CD14-positive monocyte (primary cell): ENCODE results near the gene MAB21L4. TPM values are rescaled to one million over a fixed set of nuclear protein-coding genes. Genes with fewer than 3 reads are reported as not detected.

Experiments used
- DNase-seq, 3 donors: peaks; one replicate each; pipeline ENCODE4 v3.0.0-alpha.2; 2011 to 2022
- H2AFZ ChIP-seq: 2 replicates; pipeline ENCODE4 v1.6.0; 2012; ENCODE audit warnings: mild to moderate bottlenecking, low read depth, low read length, inconsistent platforms; ENCODE audit not compliant: insufficient read depth, poor library complexity, severe bottlenecking
- H3K27ac ChIP-seq, 2 donors: 1 replicate in 1 of 2; 2 replicates in 1 of 2; pipeline ENCODE4 v1.5.1; 2012 to 2013; ENCODE audit warnings: low read length in 2 of 2, control low read depth in 1 of 2, inconsistent platforms in 1 of 2, low read depth in 1 of 2, mild to moderate bottlenecking in 1 of 2
- H3K27me3 ChIP-seq, 2 donors: one replicate each; pipeline versions ENCODE4 v1.6.0 to v1.6.1; 2011 to 2013; ENCODE audit warnings: low read length in 2 of 2; ENCODE audit not compliant: control insufficient read depth in 2 of 2, insufficient read depth in 2 of 2
- H3K36me3 ChIP-seq, 2 donors: replicated peaks in 1 of 2; 1 replicate in 1 of 2; 2 replicates in 1 of 2; pipeline versions ENCODE4 v1.5.1 to v1.6.1; 2012 to 2013; ENCODE audit warnings: low read length in 2 of 2, control low read depth in 1 of 2, inconsistent platforms in 1 of 2, mild to moderate bottlenecking in 1 of 2; ENCODE audit not compliant: insufficient read depth in 2 of 2, control insufficient read depth in 1 of 2
- H3K4me1 ChIP-seq, 2 donors: 1 replicate in 1 of 2; 2 replicates in 1 of 2; pipeline versions ENCODE4 v1.5.1 to v1.6.1; 2012 to 2013; ENCODE audit warnings: low read length in 2 of 2, control low read depth in 1 of 2, inconsistent platforms in 1 of 2, mild to moderate bottlenecking in 1 of 2, moderate library complexity in 1 of 2; ENCODE audit not compliant: insufficient read depth in 2 of 2, control insufficient read depth in 1 of 2
- H3K4me2 ChIP-seq: replicated peaks from 2 replicates; pipeline ENCODE3; 2012; ENCODE audit warnings: low read length, moderate library complexity, mild to moderate bottlenecking; ENCODE audit not compliant: poor library complexity, severe bottlenecking; ENCODE audit errors: extremely low read depth
- H3K4me3 ChIP-seq, 3 experiments: fragments of 200-600 bp in 1 of 3; sonication (generic) in 1 of 3; replicated peaks in 1 of 3; 1 replicate in 2 of 3; 2 replicates in 1 of 3; pipeline ENCODE4 v1.5.1; 2011 to 2013; ENCODE audit warnings: low read length in 3 of 3, mild to moderate bottlenecking in 3 of 3, control low read depth in 2 of 3, low read depth in 2 of 3, inconsistent platforms in 1 of 3, moderate library complexity in 1 of 3
- H3K79me2 ChIP-seq: 2 replicates; pipeline ENCODE4 v1.6.0; 2012; ENCODE audit warnings: mild to moderate bottlenecking, control low read depth, inconsistent platforms, low read length, moderate library complexity; ENCODE audit not compliant: insufficient read depth
- H3K9ac ChIP-seq: 2 replicates; pipeline ENCODE4 v1.6.0; 2017; ENCODE audit warnings: low read length, mild to moderate bottlenecking; ENCODE audit not compliant: insufficient read depth, poor library complexity, severe bottlenecking
- H3K9me3 ChIP-seq, 2 donors: replicated peaks in 1 of 2; 1 replicate in 1 of 2; 2 replicates in 1 of 2; pipeline versions ENCODE4 v1.5.1 to v1.6.1; 2012 to 2013; ENCODE audit warnings: low read length in 2 of 2, control low read depth in 1 of 2; ENCODE audit not compliant: control insufficient read depth in 1 of 2, insufficient read depth in 1 of 2
- H4K20me1 ChIP-seq: 2 replicates; pipeline ENCODE4 v1.6.0; 2012; ENCODE audit warnings: mild to moderate bottlenecking, low read length, control low read depth, moderate library complexity; ENCODE audit not compliant: insufficient read depth
- H3K27ac Mint-ChIP-seq, 7 donors: one replicate each; pipeline ENCODE4 v1.8.0; 2020; ENCODE audit warnings: mild to moderate bottlenecking in 7 of 7, mixed read lengths in 7 of 7, moderate library complexity in 6 of 7, inconsistent platforms in 2 of 7
- H3K27me3 Mint-ChIP-seq, 3 donors: one replicate each; pipeline ENCODE4 v1.8.0; 2021 to 2022; ENCODE audit warnings: low read depth in 3 of 3, mild to moderate bottlenecking in 3 of 3, mixed read lengths in 3 of 3, moderate library complexity in 3 of 3, inconsistent platforms in 1 of 3
- H3K36me3 Mint-ChIP-seq, 2 donors: one replicate each; pipeline ENCODE4 v1.8.0; 2020; ENCODE audit warnings: mixed read lengths in 2 of 2, inconsistent platforms in 1 of 2, mild to moderate bottlenecking in 1 of 2
- H3K4me1 Mint-ChIP-seq: one replicate; pipeline ENCODE4 v1.8.0; 2020; ENCODE audit warnings: mild to moderate bottlenecking, mixed read lengths
- H3K4me3 Mint-ChIP-seq, 2 donors: one replicate each; pipeline ENCODE4 v1.8.0; 2020; ENCODE audit warnings: mild to moderate bottlenecking in 2 of 2, mixed read lengths in 2 of 2, moderate library complexity in 1 of 2
- H3K9me3 Mint-ChIP-seq, 7 donors: one replicate each; pipeline ENCODE4 v1.8.0; 2020 to 2022; ENCODE audit warnings: mixed read lengths in 7 of 7, mild to moderate bottlenecking in 6 of 7, moderate library complexity in 6 of 7, inconsistent platforms in 2 of 7
- CTCF ChIP-seq: fragments of 200-600 bp; IDR thresholded peaks from one replicate; pipeline ENCODE4 v1.8.0; 2022; ENCODE audit warnings: antibody characterized with exemption, mild to moderate bottlenecking
- WGBS: methylation state at CpG from one replicate; pipeline ENCODE4 v1.1.5; 2013; ENCODE audit warnings: missing lambda C conversion rate; ENCODE audit not compliant: insufficient coverage; 5-methylcytosine and 5-hydroxymethylcytosine counted together
- intact Hi-C, 2 donors: fragments of 100-400 bp; cut with micrococcal nuclease; formaldehyde crosslinking; loops; one replicate each; pipeline versions ENCODE4 v1.15.0 to v1.15.1; 2023
- polyA plus RNA-seq, 3 donors: library from polyadenylated mRNA; depleted of rRNA in 1 of 3; unstranded in 2 of 3; stranded (reverse) in 1 of 3; fragments of 300-500 nt in 2 of 3; fragments of >200 nt in 1 of 3; fragmentation: Illumina TruSeq in 2 of 3; gene quantifications; 1 replicate in 2 of 3; 2 replicates in 1 of 3; pipeline ENCODE4 v1.2.3, GENCODE V29; 2012 to 2021

The MAB21L4 gene
- polyA plus RNA-seq, 3 donors, result not detected

- H3K27ac Mint-ChIP-seq, result no peak overlapping the region
Measured at GRCh38 chr2:240848900-240849680, 46.9 kb downstream of the MAB21L4 start.

GRCh38 chr2:240847817-240848216 is 48.1 kb downstream of the MAB21L4 start:
- Histone ChIP-seq H3K9ac (no peak overlapping the region), H3K27ac (no peak overlapping the region), H3K4me3 (no peak overlapping the region), H3K79me2 (no peaks in the 10 kb centered on the region), H3K4me2 (no peak overlapping the region), H3K9me3 (peaks cover 0 to 14% of the 10 kb centered on the region in 2 donors), H3K36me3 (no peaks in the 10 kb centered on the region), H3K4me1 (no peaks in the 10 kb centered on the region), H2AFZ (no peak overlapping the region), H4K20me1 (no peaks in the 10 kb centered on the region), H3K27me3 (no peaks in the 10 kb centered on the region)
- H3K4me3 Mint-ChIP-seq, result no peak overlapping the region
- H3K27ac Mint-ChIP-seq, result no peak overlapping the region
- no peak for DNase-seq
- intact Hi-C loops, result no loop called here
- H3K27me3 Mint-ChIP-seq, result peaks cover 7 to 12% (median 8%) of the 10 kb centered on the region in 3 donors
- TF ChIP-seq CTCF, result no peak
- H3K9me3 Mint-ChIP-seq, result peaks cover 15 to 30% (median 22%) of the 10 kb centered on the region in 7 donors
- no peaks in the 10 kb centered on the region for H3K4me1 Mint-ChIP-seq
- 97% methylated on average over 9 of the region's 13 CpGs for WGBS
- H3K36me3 Mint-ChIP-seq, result no peaks in the 10 kb centered on the region

More at GRCh38 chr2:240848900-240849680, 46.9 kb downstream of the MAB21L4 start:
- TF ChIP-seq CTCF, result no peak
- no peaks in the 10 kb centered on the region for H3K27me3 ChIP-seq
- no peak overlapping the region for H3K27ac ChIP-seq
- peaks cover 1 to 23% of the 10 kb centered on the region in 2 donors for H3K9me3 ChIP-seq
- H2AFZ ChIP-seq, result no peak overlapping the region
- H4K20me1 ChIP-seq, result no peaks in the 10 kb centered on the region
- no peak overlapping the region for H3K9ac ChIP-seq
- no peak for DNase-seq
- no peaks in the 10 kb centered on the region for H3K36me3 ChIP-seq
- H3K4me3 Mint-ChIP-seq, result no peak overlapping the region
- H3K4me2 ChIP-seq, result no peak overlapping the region
- WGBS, result 85% methylated on average over 5 of the region's 12 CpGs
- H3K4me3 ChIP-seq, result no peak overlapping the region
- no peaks in the 10 kb centered on the region for H3K4me1 Mint-ChIP-seq
- intact Hi-C loops, result no loop called here
- H3K4me1 ChIP-seq, result no peaks in the 10 kb centered on the region
- H3K79me2 ChIP-seq, result no peaks in the 10 kb centered on the region
- peaks cover 16 to 33% (median 26%) of the 10 kb centered on the region in 7 donors for H3K9me3 Mint-ChIP-seq
- H3K27me3 Mint-ChIP-seq, result peaks cover 6 to 9% (median 8%) of the 10 kb centered on the region in 3 donors
- no peaks in the 10 kb centered on the region for H3K36me3 Mint-ChIP-seq
